ENCODE data around the gene DSCAML1. TPM values are rescaled to one million over a fixed set of nuclear protein-coding genes. Genes with fewer than 3 reads are reported as not detected.

Gene DSCAML1
- total RNA-seq, 1 experiment from 2014 or later = 0.90 TPM

GRCh38 chr11:117638911-117639543, 158.0 kb downstream of the DSCAML1 start (continued):
- TF ChIP-seq SP1 (CRISPR knock-in tag; conservative IDR thresholded peaks at IDR 0.05) = no peak

GRCh38 chr11:117634756-117635603, 162.0 kb downstream of the DSCAML1 start:
- TF ChIP-seq OVOL2 (CRISPR knock-in tag; IDR thresholded peaks at IDR 0.05; ENCODE audit: borderline replicate concordance) = no peak
- no peak for TF ChIP-seq FOXJ3 (CRISPR knock-in tag; IDR thresholded peaks at IDR 0.05; ENCODE audit: borderline replicate concordance)
- no peak for TF ChIP-seq ZNF121 (CRISPR knock-in tag; IDR thresholded peaks at IDR 0.05)
- TF ChIP-seq ZNF219 (CRISPR knock-in tag; IDR thresholded peaks at IDR 0.05; ENCODE audit: borderline replicate concordance) = no peak
- no peak for TF ChIP-seq ZNF232 (CRISPR knock-in tag; IDR thresholded peaks at IDR 0.05)
- TF ChIP-seq GRHL2 (CRISPR knock-in tag; IDR thresholded peaks at IDR 0.05; ENCODE audit: insufficient replicate concordance, severe bottlenecking) = no peak
- no peak for TF ChIP-seq FOXK1 (CRISPR knock-in tag; IDR thresholded peaks at IDR 0.05)
- no peak for TF ChIP-seq CREB1 (CRISPR knock-in tag; IDR thresholded peaks at IDR 0.05)
- no peak for TF ChIP-seq ATF6 (CRISPR knock-in tag; IDR thresholded peaks at IDR 0.05)
- peaks cover 22% of the 10 kb centered on the region for H3K4me1 Mint-ChIP-seq
- CTCF ChIA-PET = interaction anchor here (1.3 to 2.4 kb wide), 3 partner anchors 173 to 209 kb away, joined by 3 to 7 read pairs (median 5); no protein-coding TSS in a partner anchor
- H3K27ac Mint-ChIP-seq = no peak overlapping the region
- POLR2A ChIA-PET = no interaction called here
- ATAC-seq (no peak), DNase-seq (ENCODE audit: low spot score) (no peak)
- peaks cover 5% of the 10 kb centered on the region; the same call in 1 of the 2 replicates for H3K9me3 Mint-ChIP-seq
- H3K4me3 Mint-ChIP-seq = no peak overlapping the region
- no peaks in the 10 kb centered on the region; the same call in 1 of the 2 replicates for H3K27me3 Mint-ChIP-seq (ENCODE audit: low read depth)
- H3K36me3 Mint-ChIP-seq = no peaks in the 10 kb centered on the region

GRCh38 chr11:117633976-117634755, 162.8 kb downstream of the DSCAML1 start:
- Mint-ChIP-seq H3K9me3 (peaks cover 5% of the 10 kb centered on the region; the same call in 1 of the 2 replicates), H3K4me3 (no peak overlapping the region), H3K27ac (no peak overlapping the region), H3K36me3 (no peaks in the 10 kb centered on the region), H3K4me1 (peaks cover 22% of the 10 kb centered on the region), H3K27me3 (ENCODE audit: low read depth) (no peaks in the 10 kb centered on the region; the same call in none of the 2 replicates)
- CTCF ChIA-PET = interaction anchor here (1.3 to 2.4 kb wide), 4 partner anchors 13 to 208 kb away, joined by 3 to 7 read pairs (median 4); no protein-coding TSS in a partner anchor
- POLR2A ChIA-PET = no interaction called here
- no peak for DNase-seq (ENCODE audit: low spot score)
- TF ChIP-seq RELA (CRISPR knock-in tag; IDR thresholded peaks at IDR 0.05; ENCODE audit: borderline replicate concordance) = no peak
- TF ChIP-seq SP1 (CRISPR knock-in tag; conservative IDR thresholded peaks at IDR 0.05) = no peak
- TF ChIP-seq NR2C2 (CRISPR knock-in tag; IDR thresholded peaks at IDR 0.05) = no peak
- no peak for TF ChIP-seq NR3C1 (CRISPR knock-in tag; conservative IDR thresholded peaks at IDR 0.05; ENCODE audit: low read depth)
- no peak for TF ChIP-seq ZNF121 (CRISPR knock-in tag; IDR thresholded peaks at IDR 0.05)
- no peak for TF ChIP-seq PRDM15 (CRISPR knock-in tag; IDR thresholded peaks at IDR 0.05)
- TF ChIP-seq KAT7 (CRISPR knock-in tag; IDR thresholded peaks at IDR 0.05; ENCODE audit: borderline replicate concordance) = no peak
- ATAC-seq = no peak
